Dermis microvascular lymphatic vessel endothelial cell (primary cell): Measurements from ENCODE around the gene MRTFA. TPM values are rescaled to one million over a fixed set of nuclear protein-coding genes. Genes with fewer than 3 reads are reported as not detected.
"Not testable (repeated sequence)": the region's sequence is repeated elsewhere in the genome, so short reads cannot be mapped to it uniquely, and the experiment has no call there.

ENCODE experiments used
- DNase-seq, 2 donors: peaks; one replicate each; pipeline versions ENCODE4 v3.0.0 to v3.0.0-alpha.2; 2010; ENCODE audit warnings: low read depth in 2 of 2
- total RNA-seq: library from RNA; depleted of rRNA; stranded (reverse); fragments of >200 nt; gene quantifications from 2 replicates; pipeline ENCODE4 v1.2.1, GENCODE V29; 2014

Gene MRTFA
- total RNA-seq, 1 donor from 2014 or later = 12.8 TPM

DNA sequence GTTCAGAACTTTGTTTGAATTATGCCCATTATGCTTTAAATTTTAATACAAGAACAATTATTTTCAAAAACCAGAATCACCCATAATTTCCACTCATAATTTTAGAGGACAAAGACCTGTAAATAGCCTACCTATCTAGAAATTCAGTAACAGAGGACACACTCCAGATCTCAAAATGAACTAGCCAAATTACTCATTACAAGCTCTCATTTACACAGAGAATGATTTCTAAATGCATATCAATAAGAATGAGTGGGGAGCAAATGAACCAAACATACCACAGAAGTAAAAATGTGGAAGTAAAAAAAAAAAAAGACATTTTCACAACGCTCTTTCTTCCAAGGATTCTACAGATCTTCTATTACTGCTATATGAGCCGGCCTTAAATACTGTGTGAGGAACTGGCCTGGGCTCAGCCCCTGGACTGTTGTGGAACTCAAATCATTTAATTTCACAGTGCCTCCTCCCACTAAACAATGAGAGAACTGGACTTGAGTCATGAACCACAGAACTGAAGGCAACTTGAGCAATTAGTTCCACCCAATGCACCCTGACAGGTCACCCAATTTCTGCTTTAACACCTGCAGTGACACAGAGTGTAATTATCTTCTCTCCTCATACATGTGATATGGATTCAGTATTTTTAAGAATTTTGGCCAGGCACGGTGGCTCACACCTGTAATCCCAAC lies 8.0 kb downstream of the MRTFA start:
- no peak for DNase-seq

DNA sequence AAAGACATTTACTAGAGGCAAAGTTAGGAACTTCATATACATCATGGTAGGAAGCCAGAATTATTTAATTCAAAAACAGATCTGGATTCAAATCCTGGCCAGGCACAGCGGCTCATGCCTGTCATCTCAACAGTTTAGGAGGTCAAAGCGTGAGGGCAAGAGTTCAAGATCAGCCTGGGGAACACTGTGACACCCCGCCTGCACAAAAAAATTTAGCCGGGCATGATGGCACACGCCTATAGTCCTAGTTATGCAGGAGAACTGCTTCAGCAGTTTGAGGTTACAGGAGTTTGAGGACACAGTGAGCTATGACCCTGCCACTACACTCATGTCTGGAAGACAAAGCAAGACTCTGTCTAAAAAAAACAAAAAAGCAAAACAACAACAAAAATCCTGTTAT lies 8.9 kb downstream of the MRTFA start:
- no peak for DNase-seq

DNA sequence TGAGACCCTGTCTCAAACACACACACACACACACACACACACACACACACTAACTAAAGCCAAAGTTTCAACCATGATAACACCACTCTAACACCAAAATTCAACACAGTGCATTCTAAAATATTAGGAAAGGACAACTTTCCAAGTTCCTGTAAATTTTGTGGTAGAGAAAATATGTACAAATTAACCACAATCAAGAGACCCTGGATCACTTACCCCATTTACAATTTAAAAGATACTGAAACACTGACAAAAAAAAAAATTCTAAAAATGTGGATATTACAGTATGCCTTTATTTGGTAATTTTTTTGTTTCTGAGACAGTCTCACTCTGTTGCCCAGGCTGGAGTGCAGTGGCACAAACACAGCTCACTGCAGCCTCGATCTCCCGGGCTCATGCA lies 9.7 kb downstream of the MRTFA start:
- DNase-seq = no peak

DNA sequence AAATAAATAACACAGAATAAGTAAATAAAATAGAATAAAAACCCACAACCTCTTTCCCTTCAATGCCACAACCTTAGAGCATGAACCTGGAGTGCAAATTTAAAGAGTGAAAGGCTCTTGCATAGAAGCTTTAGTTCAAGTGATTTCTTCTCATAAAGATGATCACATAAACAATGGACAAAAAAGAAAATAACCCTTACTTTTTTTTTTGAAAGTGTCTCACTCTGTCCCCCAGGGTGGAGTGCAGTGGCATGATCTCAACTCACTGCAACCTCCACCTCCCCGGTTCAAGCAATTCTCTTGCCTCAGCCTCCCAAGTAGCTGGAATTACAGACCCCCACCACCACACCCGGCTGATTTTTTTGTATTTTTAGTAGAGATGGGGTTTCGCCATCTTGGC lies 10.7 kb downstream of the MRTFA start:
- not testable (repeated sequence) for DNase-seq

DNA sequence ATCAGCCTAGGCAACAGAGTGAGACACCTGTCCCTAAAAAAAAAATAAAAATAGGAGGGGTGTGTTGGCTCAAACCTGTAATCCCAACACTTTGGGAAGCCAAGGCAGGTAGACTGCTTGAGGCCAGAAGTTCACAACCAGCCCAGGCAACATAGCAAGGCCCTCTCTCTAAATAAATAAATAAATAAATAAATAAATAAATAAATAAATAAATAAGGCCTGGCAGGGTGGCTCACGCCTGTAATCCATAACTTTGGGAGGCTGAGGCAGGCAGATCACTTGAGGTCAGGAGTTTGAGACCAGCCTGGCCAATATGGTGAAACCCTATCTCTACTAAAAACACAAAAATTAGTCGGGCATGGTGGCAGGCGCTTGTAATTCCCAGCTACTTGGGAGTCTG lies 11.2 kb downstream of the MRTFA start:
- DNase-seq = not testable (repeated sequence)

DNA sequence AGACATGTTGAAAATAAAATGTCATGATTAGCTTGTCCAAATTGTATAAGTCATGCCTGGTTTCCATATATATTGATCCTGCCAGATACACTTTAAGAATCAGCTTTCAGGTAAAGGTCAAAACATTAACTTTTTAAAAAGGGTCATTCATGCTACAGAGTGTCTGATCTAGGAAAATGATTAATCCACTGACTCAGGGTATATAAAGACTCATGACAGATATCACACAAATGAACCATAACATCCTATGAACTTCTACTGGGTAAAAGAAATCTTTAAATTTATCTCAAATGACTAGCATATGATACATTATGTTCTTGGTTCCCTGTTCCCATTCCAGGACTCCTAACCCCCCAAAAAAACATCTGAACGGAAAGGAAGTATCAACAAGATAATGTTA lies 11.7 kb downstream of the MRTFA start:
- no peak for DNase-seq

DNA sequence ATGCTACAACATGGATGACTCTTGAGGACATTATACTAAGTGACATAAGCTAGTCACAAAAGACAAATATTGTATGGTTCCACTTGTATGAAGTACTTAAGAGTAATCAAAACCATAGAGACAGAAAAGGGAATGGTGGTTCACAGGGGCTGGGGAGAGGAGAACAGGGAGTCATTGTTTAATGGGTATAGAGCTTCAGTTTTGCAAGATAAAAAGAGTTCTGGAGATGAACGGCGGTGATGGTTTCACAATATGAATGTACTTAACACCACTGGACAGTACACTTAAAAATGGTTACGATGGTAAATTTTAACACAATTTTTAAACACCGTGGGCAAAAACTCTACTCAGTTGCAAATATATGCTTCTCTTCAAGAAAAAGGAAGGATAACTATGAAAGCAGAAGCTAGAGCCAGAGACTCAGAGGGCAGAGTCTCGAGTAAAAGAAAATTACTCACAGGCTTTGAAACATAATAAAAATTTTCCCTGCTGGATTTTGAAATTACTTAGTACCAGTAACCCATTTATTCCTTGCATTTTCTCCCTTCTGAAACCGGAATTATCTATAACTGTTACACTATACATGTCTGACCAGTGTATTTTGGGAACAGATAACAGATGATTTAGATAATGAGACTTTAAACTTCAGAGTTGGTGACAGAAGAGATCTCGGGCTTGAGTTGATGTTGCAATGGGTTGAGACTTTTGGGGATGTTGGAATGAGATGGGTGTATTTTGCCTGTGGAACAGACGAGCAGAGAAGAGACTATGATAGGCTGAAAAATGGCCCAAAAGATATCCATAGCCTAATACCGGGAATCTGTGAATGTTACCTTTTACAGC lies 15.0 kb downstream of the MRTFA start:
- no peak for DNase-seq

DNA sequence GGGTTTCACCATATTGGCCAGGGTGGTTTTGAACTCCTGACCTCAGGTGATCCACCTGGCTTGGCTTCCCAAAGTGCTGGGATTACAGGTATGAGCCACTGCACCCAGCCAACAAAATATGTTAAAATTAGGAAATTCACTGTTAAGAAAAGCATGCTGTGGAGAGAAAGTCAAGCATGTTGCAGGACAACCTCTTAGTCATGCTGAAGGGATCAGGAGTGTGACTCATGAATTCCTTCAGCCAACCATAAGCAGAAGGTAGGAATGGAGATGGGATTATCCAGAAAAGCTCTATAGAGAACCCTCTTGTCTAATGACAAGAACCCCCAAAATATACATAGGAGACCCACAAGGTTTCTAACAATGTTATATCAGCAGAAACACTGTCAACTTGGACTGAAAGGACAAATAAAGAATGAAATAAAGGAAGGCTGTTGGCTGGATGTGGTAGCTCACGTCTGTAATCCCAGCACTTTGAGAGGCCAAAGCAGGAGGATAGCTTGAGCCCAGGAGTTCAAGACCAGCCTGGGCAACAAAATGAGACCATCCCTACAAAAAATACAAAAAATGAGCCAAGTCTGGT lies 16.0 kb downstream of the MRTFA start:
- DNase-seq = no peak

DNA sequence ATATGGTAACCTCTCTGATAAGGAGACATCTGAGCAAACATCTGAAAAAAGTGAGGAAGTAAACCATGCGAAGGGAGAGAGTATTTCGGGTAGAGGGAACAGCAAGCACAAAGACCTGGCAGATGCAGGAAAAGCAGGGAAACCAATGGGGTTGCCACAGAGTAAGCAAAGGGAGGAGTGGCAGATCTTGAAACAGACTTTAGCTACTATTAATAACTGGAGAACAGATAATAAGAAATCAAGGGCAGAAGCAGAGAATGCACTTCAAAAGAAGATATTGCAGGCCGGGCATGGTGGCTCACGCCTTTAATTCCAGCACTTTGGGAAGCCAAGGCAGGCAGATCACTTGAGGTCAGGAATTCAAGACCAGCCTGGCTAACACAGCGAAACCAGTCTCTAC lies 18.1 kb downstream of the MRTFA start:
- no peak for DNase-seq

DNA sequence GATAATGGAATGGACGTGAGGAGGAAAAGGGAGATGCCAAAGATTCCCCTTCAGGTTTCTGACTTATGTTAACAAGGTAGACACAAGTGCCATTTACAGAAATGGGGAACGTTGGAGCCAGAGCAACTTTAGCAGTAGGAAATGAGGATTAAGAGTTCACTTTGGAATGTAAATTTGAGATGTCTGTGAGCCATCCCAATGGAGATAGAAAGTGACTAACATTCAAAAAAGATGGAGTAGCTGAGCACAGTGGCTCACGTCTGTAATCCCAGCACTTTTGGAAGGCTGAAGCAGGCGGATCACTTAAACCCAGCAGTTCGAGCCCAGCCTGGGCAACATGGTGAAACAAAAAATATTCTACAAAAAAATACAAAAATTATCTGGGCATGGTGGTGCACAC lies 19.9 kb downstream of the MRTFA start:
- DNase-seq = no peak

DNA sequence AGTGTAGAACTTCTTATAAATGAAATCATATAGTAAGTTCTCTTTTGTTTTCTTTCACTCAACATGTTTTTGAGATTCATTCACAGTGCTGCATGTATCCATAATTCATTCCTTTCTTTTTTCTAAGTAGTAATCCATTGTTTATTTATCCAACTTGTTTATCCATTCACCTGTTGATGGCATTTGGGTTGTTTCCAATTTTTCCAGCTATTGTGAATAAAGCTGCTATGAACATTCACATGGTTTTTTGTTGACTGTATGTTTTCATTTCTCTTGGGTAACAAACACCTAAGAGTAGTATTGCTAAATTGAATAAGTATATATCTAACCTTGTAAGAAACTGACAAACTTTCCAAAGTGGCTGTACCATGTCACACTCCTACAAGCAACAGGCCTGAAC lies 23.5 kb downstream of the MRTFA start:
- DNase-seq = no peak

DNA sequence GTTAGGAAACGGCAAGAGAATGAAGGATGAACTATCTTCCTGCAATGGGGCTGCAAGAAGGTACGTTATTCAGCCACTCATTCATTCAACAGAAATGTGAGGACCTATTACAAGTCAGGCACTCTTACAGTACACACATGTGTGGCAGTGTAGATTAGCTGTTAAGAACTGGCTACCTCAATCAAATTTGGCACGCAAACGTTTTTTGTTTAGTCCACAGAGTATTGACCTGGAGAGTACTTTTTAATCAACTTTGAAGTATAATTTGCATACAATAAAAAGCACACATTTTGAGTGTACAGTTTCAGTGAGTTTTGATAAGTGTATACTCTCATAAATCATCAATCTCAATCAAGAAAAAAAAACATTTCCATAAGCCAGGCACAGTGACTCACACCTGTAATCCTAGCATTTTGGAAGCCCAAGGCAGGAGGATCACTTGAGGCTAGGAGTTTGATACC lies 24.2 kb downstream of the MRTFA start:
- no peak for DNase-seq

DNA sequence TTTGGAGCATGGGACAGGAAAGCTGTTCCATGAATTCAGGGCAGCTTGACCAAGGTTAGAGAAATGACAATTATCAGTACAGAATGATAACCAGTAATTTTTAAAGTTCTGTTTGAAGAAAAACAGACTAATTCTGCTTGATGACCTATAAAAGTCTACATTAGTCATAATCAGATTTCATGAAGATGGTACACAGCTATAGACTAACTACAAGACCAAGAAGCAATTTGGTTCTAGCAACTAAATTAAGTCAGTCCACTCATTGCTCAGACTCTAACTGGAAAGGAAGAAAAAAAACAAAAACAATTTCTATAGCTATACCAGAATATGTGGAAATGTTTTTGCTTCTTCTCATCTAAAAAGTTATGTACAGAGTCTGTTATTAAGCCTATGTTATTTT lies 24.9 kb downstream of the MRTFA start:
- DNase-seq = no peak

DNA sequence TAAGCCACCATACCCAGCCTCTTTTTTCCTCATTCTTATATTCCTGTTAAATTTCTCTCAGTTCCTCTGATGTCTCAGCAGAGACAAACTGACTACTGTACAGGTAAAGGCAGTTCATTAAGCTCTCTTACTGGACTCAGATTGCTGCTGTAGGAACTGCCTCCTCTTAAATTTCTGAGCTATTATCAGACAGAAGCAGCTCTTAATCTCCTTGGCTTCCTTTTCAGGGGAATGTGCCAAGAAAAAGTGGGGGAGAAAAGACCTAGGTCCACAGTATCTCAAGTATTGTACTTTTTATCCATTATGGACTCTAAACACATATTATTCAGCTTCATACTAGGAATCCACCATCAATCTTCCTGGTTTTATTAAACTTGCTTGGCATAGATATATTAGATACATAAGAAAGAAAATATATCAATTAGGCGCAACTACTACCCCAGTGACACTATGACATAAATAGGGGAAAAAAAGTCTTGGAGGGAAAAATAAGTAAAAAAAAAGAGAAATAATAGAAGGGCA lies 26.1 kb downstream of the MRTFA start:
- DNase-seq = no peak

DNA sequence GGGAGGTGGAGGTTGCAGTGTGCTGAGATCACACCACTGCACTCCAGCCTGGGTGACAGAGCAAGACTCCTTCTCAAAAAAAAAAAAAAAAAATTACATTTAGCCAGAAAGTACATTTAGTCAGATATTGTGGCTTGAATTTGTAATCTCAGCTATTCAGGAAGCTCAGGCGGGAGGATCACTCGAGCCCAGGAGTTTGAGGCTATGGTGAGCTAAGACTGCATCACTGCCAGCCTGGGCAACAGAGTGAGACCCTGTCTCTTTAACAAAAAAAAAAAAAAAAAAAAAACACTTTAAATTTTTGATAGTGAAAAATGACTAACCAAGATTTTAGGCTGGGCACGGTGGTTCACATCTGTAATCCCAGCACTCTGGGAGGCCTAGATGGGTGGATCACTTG lies 27.3 kb downstream of the MRTFA start:
- no peak for DNase-seq

DNA sequence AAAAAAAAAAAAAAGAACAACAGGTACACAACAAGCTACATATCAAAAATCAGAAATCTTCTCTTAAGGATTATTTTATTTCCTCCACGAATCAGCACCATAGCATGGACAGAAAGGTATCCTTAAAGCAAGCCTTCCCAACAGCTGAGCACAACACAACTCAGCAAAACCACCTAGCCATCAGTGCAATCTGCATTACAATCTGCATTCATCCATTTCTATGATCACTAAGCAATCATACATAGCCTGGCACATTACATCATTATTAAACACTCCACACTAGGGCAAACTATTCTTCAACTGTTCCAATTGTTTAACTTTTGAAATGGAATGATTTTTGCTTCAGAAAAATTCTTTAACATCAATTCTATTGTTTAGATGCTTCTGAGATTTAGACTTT lies 29.0 kb downstream of the MRTFA start:
- DNase-seq = no peak

DNA sequence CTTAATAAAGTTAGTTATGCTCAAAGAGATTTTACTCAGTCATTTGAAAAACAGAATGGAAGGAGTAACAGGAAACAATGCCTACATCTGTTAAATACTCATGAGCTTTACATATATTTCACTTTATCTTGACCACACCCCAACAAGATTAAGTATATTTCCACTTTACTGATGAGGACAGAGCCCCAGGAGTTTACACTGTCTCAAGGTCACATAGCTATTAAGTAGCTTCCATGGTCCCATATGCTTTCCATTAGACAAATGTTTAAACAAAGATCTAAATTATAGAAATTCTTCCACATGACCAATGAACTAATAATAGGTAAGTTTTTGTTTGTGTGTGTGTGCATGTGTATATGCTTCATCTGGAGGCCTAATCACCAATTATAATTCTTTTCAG lies 30.2 kb downstream of the MRTFA start:
- DNase-seq = no peak

DNA sequence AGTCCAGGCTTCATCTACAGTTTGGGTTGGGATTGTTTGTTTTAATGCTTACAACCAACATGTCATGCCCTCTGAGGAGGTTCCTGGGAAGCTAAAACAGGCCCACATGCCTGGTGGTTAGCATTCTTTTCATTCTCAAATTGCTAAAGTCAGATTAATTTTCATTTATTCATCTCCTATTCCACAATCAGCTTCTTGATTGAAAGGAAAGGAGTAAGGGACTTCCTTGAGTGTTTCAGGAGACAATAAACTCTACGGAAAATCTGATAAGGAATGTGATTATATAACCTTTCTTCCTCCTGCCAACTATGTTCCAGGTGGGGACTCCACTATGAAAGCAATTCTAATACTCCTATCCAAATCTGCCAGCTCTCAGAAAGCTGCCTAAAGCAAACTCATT lies 30.8 kb downstream of the MRTFA start:
- DNase-seq = no peak

DNA sequence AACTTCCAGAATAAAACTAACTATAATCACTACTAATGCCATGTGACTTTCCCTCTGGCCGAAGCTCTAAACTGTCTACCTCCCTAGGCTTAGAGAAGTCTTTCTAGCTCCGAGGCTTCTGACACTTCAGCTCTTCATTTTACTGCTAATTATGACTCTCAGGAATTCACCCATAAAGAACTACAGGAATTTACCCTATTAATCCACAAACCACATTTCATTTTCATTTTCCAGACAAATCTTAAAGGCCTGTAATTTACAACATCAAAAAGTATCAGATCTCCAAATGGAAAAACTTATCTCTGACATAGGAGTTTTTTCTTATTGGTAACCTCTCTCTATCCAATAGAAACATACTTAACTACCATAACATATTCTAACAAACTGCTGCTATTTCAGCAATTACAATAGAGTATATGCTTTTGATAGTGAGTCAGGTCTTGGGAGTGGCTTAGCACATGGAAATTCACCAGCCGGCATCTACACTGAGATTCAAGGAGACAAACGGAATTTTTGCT lies 33.4 kb downstream of the MRTFA start:
- peak in 1 of 2 donors; percentile 72 for DNase-seq

DNA sequence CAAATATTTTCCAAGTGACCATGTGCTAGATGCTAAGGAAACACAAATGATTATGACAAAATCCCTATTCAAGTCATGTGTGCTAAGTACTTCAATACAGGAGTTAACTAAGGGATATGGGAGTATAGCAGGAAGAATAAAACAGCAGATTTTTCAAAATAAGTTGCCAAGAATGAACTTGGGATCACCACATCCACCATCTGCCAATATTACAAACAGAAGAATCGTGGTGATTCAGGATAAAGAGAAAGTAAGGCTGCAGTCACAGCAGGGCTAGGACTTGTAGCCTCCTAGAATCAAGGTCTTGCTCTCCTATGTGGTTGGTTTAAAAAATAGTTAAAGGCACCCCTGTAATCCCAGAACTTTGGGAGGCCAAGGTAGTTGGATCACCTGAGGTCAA lies 34.3 kb downstream of the MRTFA start:
- no peak for DNase-seq

DNA sequence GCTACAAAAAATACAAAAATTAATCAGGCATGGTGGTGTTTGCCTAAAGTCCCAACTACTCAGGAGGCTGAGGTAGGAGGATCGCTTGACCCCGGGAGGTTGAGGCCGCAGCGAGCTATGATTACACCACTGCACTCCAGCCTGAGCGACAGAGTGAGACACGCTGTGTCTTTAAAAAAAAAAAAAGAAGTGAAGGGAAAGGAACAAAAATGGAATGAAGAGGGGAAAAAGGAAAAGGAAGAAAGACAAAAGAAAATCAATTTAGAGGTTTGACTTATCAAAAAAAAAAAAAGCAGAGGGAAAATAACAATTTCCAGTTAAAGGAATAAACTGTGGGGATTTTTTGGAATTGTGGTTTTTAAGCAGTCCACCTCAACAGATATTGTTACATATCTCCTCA lies 36.8 kb downstream of the MRTFA start:
- no peak for DNase-seq

DNA sequence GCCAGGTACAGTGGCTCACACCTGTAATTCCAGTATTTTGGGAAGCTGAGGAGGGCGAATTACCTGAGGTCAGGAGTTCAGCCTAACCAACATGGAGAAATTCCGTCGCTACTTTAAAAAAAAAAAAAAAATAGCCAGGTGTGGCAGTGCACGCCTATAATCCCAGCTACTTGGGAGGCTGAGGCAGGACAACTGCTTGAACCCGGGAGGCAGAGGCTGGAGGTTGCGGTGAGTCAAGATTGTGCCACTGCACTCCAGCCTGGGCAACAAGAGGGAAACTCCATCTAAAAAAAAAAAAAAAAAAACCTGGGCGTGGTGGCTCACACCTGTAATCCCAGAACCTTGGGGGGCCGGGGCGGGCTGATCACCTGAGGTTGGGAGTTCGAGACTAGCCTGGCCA lies 37.8 kb downstream of the MRTFA start:
- not testable (repeated sequence) for DNase-seq
